ENCODE results near the gene SLC38A9.
"Not testable (repeated sequence)": the region's sequence is repeated elsewhere in the genome, so short reads cannot be mapped to it uniquely, and the experiment has no call there.

The SLC38A9 gene

DNA sequence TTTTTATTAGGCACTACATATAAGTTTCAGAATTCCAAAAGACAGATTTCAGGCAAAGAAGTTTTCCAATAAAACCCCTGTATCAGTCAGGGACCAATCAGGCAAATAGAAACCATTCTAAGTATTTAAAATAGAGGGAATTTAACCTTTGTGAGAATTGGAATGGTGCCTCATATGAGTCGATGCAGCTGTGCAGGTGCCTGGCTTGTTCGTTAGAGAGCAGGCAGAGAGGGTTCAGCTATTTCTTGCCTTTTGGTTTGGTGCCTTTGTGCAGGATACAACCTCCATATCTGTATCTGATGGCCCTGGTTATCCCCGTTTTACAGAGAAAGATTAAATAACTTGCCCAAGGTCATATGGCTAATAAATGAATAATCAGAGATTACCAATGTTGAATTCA is 19.7 kb upstream of the SLC38A9 start:
- TF ChIP-seq, protein P1, sequence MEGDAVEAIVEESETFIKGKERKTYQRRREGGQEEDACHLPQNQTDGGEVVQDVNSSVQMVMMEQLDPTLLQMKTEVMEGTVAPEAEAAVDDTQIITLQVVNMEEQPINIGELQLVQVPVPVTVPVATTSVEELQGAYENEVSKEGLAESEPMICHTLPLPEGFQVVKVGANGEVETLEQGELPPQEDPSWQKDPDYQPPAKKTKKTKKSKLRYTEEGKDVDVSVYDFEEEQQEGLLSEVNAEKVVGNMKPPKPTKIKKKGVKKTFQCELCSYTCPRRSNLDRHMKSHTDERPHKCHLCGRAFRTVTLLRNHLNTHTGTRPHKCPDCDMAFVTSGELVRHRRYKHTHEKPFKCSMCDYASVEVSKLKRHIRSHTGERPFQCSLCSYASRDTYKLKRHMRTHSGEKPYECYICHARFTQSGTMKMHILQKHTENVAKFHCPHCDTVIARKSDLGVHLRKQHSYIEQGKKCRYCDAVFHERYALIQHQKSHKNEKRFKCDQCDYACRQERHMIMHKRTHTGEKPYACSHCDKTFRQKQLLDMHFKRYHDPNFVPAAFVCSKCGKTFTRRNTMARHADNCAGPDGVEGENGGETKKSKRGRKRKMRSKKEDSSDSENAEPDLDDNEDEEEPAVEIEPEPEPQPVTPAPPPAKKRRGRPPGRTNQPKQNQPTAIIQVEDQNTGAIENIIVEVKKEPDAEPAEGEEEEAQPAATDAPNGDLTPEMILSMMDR (IDR thresholded peaks at IDR 0.05), result no peak
- intact Hi-C loops (cut with DNase I; ENCODE audit: low total_unique reads), result no loop called here
- DNase-seq, result no peak
- Histone ChIP-seq H3K27ac (no peak overlapping the region), H3K27me3 (no peaks in the 10 kb centered on the region), H3K4me3 (no peak overlapping the region), H3K9me3 (no peaks in the 10 kb centered on the region), H3K4me1 (no peaks in the 10 kb centered on the region), H3K36me3 (no peaks in the 10 kb centered on the region)

DNA sequence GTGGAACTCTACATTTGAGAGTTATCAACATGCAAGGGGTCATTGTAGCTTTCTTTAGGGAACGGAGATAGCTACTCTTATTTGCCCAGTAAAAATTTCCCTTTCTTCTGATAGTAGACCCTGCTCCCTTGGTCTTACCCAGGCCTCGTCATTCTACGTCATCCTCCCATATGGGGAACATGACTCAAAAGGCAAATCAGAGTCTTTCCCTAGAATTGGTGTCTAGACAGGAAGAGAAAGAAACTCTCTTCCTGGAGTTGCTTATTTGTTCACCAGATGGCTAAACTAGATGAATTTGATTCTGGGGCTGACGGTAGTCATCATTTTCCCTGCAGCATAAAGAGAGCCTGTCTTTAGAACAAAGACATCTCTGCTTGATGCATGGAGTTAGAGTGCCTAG is 12.2 kb upstream of the SLC38A9 start:
- Histone ChIP-seq H3K4me1 (no peaks in the 10 kb centered on the region), H3K9me3 (no peaks in the 10 kb centered on the region), H3K36me3 (no peaks in the 10 kb centered on the region), H3K27ac (no peak overlapping the region), H3K4me3 (no peak overlapping the region), H3K27me3 (no peaks in the 10 kb centered on the region)
- DNase-seq, result no peak
- TF ChIP-seq, protein P1 (IDR thresholded peaks at IDR 0.05), result no peak
- intact Hi-C loops (cut with DNase I; ENCODE audit: low total_unique reads), result no loop called here

DNA sequence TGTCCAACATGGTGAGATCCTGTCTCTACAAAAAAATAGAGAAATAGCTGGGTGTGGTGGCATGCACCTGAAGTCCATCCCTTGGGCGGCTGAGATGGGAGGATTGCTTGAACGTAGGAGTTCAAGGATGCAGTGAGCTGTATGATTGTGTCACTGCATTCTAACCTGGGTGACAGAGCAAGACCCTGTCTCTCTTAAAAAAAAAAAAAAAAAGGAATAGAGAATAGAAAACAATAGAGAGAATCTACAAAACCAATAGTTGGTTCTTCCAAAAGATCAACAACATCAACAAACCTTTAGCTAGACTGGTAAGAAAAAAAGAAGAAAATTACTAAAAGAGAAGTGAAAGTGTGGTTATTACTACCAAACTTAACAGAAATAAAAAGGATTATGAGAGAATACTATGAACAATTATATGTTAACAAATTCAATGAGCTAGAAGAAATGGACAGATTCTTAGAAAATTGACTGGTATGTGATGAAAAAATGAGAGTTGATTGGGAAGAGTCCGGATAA is 8.1 kb upstream of the SLC38A9 start:
- Histone ChIP-seq H3K4me3 (no peak overlapping the region), H3K9me3 (no peaks in the 10 kb centered on the region), H3K36me3 (no peaks in the 10 kb centered on the region), H3K4me1 (no peaks in the 10 kb centered on the region), H3K27ac (no peak overlapping the region), H3K27me3 (no peaks in the 10 kb centered on the region)
- TF ChIP-seq, protein P1 (IDR thresholded peaks at IDR 0.05), result no peak
- intact Hi-C loops (cut with DNase I; ENCODE audit: low total_unique reads), result no loop called here
- DNase-seq, result no peak

DNA sequence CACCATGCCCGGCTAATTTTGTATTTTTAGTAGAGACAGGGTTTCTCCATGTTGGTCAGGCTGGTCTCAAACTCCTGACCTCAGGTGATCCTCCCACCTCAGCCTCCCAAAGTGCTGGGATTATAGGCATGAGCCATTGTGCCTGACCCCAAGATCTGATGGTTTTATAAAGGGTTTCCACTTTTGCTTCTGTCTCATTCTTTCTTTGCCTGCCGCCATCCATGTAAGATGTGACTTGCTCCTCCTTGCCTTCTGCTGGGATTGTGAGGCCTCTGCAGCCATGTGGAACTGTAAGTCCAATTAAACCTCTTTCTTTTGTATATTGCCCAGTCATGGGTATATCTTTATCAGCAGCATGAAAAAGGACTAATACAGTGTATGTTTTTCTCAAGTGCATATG is 6.9 kb upstream of the SLC38A9 start:
- intact Hi-C loops (cut with DNase I; ENCODE audit: low total_unique reads); H3K27me3 ChIP-seq; H3K4me3 ChIP-seq; DNase-seq; H3K4me1 ChIP-seq; H3K27ac ChIP-seq; H3K36me3 ChIP-seq; H3K9me3 ChIP-seq: not testable (repeated sequence)

DNA sequence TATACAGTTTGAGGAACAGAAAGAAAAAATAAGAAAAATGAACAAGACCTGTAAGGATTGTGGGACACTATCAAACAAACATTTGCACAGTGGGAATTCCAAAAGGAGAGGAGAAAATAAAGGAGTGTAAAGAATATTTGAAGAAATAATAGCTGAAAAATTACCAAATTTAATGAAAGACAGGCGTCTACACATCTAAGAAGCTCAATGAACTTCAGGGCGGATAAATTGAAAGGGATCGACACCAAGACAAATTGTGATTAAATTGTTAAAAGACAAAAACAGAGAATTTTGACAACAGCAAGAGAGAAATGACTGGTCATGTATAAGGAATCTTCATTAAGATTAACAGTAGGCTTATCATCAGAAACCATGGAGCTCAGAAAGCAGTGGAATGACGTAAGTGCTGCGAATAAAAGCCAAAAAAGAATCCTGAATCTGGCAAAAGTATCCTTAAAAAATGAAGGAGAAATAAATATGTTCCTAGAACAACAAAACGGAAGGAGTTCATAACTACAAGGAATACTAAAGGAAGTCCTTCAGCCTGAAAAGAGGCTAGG is 3.5 kb upstream of the SLC38A9 start:
- TF ChIP-seq, protein P1 (IDR thresholded peaks at IDR 0.05), result no peak

DNA sequence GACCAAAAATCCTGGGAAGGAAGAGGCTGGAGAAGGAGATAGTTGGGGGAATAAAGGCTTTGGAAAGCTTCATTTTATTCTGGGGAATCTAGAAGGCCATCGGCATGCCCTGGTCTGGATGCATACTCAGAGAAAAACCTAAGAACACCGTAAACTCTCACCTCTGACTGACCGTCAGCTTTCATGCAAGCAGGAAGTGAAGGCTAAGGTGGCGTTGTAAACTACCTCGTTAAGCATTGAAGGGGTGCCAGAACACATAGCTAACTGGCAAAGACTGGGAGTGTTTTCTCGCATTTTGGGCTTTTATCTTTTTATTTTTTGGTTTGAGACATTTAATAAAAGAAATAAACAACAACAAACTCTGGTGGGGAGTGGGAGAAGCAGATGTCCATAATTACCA is 2.6 kb upstream of the SLC38A9 start:
- Histone ChIP-seq H3K36me3 (no peaks in the 10 kb centered on the region), H3K4me1 (peaks cover 0 to 21% (median 9%) of the 10 kb centered on the region in 4 donors), H3K4me3 (no peak overlapping the region), H3K9me3 (no peaks in the 10 kb centered on the region), H3K27me3 (no peaks in the 10 kb centered on the region), H3K27ac (no peak overlapping the region)
- no peak for DNase-seq
- TF ChIP-seq, protein P1 (IDR thresholded peaks at IDR 0.05), result no peak
- intact Hi-C loops (cut with DNase I; ENCODE audit: low total_unique reads), result no loop called here

More for the DNA sequence above, 3.5 kb upstream of the SLC38A9 start:
- no peaks in the 10 kb centered on the region for H3K9me3 ChIP-seq
- intact Hi-C loops (cut with DNase I; ENCODE audit: low total_unique reads), result no loop called here
- no peak for DNase-seq
- no peak overlapping the region for H3K27ac ChIP-seq
- H3K27me3 ChIP-seq, result no peaks in the 10 kb centered on the region
- no peaks in the 10 kb centered on the region for H3K36me3 ChIP-seq
- H3K4me1 ChIP-seq, result peaks cover 0 to 16% (median 8%) of the 10 kb centered on the region in 4 donors
- H3K4me3 ChIP-seq, result no peak overlapping the region

Data from tibial artery (tissue), 4 donors.